Loucy (cell line): Measurements from ENCODE around the gene KIAA1614.

Experiments
- EZH2phosphoT487 ChIP-seq: fragments of 200-600 bp; IDR thresholded peaks from 2 replicates; pipeline ENCODE4 v1.6.1; 2018; ENCODE audit warnings: antibody characterized with exemption, mild to moderate bottlenecking, moderate library complexity, borderline replicate concordance
- TF ChIP-seq, protein P1 (sequence below): fragments of 200-600 bp; sonication (generic); conservative IDR thresholded peaks from 2 replicates; pipeline ENCODE4 v1.5.1; 2014; ENCODE audit warnings: mild to moderate bottlenecking, antibody characterized with exemption, low read length

DNA sequence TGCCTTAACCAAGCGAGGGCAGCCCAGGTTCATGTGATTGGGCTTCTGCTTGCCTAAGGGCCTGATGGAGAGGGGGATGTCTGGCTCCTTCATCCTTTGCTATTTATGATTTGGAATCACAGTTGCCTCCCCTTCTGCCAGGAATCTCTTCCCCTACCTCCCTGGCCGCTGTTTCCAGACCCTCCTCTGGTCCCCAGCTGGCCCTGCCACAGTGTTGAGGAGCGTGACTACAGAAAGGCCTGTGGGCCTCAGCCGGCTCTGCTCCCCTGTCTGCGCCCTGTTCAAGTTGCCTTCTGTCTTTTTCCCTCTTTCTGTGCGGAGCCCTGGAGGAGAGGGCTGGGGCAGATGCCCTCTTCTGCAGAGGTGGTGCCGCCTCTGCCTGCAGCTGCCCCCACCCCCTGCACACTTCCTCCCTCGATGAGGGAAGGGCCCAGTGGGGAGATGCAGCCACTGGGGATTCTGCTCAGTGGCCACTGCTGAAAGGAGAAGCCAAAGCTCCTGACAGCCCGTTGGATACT, 6.5 kb downstream of the KIAA1614 start:
- TF ChIP-seq, protein P1, sequence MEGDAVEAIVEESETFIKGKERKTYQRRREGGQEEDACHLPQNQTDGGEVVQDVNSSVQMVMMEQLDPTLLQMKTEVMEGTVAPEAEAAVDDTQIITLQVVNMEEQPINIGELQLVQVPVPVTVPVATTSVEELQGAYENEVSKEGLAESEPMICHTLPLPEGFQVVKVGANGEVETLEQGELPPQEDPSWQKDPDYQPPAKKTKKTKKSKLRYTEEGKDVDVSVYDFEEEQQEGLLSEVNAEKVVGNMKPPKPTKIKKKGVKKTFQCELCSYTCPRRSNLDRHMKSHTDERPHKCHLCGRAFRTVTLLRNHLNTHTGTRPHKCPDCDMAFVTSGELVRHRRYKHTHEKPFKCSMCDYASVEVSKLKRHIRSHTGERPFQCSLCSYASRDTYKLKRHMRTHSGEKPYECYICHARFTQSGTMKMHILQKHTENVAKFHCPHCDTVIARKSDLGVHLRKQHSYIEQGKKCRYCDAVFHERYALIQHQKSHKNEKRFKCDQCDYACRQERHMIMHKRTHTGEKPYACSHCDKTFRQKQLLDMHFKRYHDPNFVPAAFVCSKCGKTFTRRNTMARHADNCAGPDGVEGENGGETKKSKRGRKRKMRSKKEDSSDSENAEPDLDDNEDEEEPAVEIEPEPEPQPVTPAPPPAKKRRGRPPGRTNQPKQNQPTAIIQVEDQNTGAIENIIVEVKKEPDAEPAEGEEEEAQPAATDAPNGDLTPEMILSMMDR = no peak
- no peak for TF ChIP-seq EZH2phosphoT487
